Measurements from ENCODE around the gene TMED3.

The TMED3 gene

DNA sequence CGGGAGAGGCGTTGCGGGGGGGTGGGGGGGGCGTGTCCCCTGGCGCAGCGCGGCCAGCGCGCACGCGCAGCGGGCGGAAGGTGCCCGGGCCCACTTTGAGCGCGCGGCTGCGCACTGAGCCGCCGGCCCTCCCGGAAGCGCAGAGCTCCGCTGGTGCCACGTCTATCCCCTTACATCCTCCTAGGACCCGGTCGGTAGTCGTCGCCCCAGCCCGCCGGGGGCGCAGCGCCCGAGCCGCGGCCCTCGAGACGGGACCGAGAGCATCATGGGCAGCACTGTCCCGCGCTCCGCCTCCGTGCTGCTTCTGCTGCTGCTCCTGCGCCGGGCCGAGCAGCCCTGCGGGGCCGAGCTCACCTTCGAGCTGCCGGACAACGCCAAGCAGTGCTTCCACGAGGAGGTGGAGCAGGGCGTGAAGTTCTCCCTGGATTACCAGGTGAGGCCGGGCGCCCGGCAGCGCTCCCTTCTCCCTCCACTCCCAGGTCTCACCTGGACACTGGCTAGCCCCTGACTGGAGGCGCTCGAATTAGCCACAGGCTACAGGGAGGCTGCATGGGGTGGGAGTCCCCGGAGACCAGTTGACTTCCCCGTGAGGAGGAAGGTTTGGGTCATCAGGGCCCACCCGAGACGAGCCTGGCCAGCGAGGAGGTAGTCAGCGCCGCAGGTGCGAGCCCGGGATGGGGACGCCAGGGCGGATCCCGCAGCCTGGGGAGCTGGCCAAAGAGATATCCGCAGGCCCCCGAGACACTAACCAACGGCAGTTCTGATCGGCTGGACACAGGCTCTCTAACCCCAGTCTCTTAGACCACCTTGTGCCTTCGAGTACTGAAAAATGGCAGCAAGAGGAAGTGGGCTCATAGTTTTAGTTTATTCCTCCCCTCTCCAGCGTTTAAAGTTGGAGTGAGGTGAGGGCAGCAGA lies at the start of gene TMED3:
Gene TMED3, plus strand, starts transcription at position 128 of the 916 bp plus-strand sequence. Its CDS starts 138 bp downstream, at position 266.
- peak; percentile 60 to 83 (median 67) for DNase-seq (ENCODE audit: low read depth in 3 of 3)

GRCh38 chr15:79261836-79262235 lies 49.1 kb upstream of the TMED3 start:
- no peak for DNase-seq (ENCODE audit: low read depth in 3 of 3)

- DNase-seq (ENCODE audit: low read depth in 3 of 3): no peak
These were observed 45.7 kb upstream of the TMED3 start for GRCh38 chr15:79265167-79265566.

- DNase-seq (ENCODE audit: low read depth in 3 of 3): no peak
These were observed 44.8 kb upstream of the TMED3 start for GRCh38 chr15:79265987-79266579.

DNA sequence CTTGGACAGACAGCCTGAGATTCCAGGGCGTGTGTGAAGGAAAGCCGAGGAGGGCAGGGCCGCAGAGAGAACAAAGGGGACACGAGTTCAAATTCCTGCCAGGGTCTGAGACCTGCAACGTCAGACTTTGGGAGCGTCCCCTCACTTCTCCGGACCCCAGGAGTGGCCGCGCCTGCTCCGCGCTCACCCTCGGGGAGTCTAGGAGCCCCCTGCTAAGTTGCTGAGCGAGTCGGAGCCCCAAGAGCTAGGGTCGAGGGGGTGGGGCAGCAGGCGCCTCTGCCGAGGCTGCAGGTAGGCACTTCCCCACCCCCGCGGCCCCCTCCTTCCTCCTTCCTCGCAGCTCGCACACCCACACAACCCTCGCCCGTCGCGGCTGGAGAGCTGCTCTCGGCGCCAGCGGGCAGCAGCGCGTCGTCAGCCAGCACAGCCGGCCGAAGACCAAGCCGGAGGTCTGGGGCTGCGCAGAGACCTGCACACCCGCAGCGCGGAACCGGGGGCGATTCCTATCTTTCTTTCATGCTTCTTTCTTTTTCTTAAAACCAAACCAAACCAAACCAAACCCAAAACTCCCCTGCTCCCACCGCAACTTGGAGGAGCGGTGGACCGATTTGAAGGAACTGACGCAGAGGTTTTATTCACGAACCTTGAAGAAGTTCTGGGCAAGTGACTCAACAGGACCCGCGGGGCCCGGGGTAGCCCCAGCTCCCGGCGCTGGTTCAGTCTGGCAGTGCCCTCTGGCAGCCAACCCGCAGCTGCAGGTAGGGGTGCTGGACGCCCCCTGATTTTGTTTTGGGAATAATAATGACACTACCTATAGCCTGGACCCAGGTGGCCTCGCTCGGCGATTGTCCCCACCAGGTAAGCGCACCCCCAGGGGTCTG lies 28.3 kb upstream of the TMED3 start, which contains the start of gene ANKRD34C:
Gene ANKRD34C, plus strand, starts transcription at position 352 of the 881 bp plus-strand sequence. CDS start 10,563 bp downstream, outside the sequence.
- DNase-seq (ENCODE audit: low read depth in 3 of 3): no peak

- peak in 1 of 3 experiments; percentile 31 for DNase-seq (ENCODE audit: low read depth in 3 of 3)
These were observed 27.5 kb upstream of the TMED3 start for GRCh38 chr15:79283252-79284048.

GRCh38 chr15:79290642-79291275 lies 20.2 kb upstream of the TMED3 start:
- DNase-seq (ENCODE audit: low read depth in 3 of 3): no peak

DNA sequence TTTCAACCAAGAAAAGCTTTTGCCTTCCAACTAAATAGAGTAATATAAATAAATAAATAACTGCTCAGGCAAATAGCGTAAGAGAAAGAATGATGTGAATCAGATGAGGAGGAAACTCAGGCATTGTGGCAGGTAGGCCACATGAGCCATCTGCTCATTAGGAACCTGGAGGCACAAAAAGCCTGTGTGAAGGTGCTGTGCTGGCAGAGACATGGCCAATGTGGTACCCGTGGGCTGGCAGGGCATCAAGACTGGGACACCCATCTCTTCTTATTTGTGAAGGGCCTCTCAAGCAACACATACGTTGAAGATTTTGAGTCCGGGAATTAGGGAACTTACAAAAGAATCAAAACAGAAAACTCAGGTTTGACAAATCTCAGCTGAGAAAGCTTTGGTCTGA lies 18.9 kb upstream of the TMED3 start:
- DNase-seq (ENCODE audit: low read depth in 3 of 3): no peak

GRCh38 chr15:79294075-79294474 lies 16.8 kb upstream of the TMED3 start:
- DNase-seq (ENCODE audit: low read depth in 3 of 3): no peak

GRCh38 chr15:79296583-79296982 lies 14.3 kb upstream of the TMED3 start:
- DNase-seq (ENCODE audit: low read depth in 3 of 3): no peak

GRCh38 chr15:79299126-79299840 lies 11.6 kb upstream of the TMED3 start:
- no peak for DNase-seq (ENCODE audit: low read depth in 3 of 3)

GRCh38 chr15:79299841-79300235 lies 11.1 kb upstream of the TMED3 start:
- DNase-seq (ENCODE audit: low read depth in 3 of 3): no peak

- no peak for DNase-seq (ENCODE audit: low read depth in 3 of 3)
These were observed 3.7 kb upstream of the TMED3 start for GRCh38 chr15:79307251-79307650.

DNA sequence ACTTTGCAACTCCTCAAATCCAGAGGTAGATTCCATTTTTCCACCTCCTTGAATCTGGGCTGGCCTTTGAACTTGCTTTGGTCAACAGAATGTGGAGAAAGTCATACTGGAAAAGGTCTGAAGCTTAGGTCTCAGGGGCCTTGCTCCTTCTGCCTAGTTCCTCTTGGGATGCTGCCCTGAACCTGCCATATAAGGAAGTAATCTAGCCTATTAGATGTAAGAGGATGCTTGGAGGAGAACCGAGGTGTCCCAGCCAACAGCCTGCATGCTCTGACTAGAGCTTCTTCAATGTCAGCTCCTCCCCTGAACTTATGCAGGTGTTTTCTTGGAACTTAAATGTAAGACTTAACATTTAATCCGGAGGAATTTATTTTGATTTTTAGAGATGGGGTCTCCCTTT lies 2.0 kb upstream of the TMED3 start:
- DNase-seq (ENCODE audit: low read depth in 3 of 3): no peak

DNA sequence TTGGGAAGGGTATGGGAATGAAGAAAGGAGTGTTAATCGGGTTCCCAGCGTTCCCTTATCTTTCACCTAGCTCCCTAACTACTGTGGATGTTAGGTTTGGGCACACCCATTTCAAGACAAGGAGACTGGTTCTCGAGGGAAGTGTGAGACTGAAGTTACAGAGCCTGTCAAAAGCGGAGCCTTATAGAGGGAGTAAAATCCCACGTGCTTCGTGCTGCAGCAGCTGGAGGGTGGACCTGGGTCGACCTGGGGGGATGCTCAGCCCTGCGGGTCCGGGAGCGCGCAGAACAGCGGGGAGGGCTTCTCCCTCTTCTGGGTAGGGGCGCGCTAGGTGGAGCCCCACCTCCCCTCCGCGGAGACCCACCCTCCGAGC lies 314 bp upstream of the TMED3 start:
- no peak for DNase-seq (ENCODE audit: low read depth in 3 of 3)

GRCh38 chr15:79311901-79312553 lies 1.1 kb downstream of the TMED3 start:
- no peak for DNase-seq (ENCODE audit: low read depth in 3 of 3)

- DNase-seq (ENCODE audit: low read depth in 3 of 3): no peak
These were observed 3.3 kb downstream of the TMED3 start for GRCh38 chr15:79314186-79314585.

DNA sequence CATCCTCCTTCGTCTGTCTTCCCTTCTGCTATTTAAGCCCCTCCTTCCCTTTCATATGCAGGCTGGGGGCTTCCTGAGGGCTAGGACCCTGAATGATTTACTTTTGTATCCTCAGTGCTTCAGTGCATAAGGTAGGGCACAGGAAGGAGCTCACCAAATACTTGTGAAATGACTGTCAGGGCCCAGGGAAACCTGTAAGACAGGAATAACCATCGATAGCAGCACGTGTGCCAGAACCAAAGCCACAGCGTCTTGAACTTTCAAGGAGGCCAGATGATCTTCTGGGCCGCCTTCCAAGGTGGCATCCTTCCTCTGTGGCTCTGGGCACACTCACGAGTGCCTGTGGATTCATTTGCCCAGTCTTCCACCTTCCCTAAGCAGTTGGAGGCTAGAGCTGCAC lies 3.9 kb downstream of the TMED3 start:
- DNase-seq (ENCODE audit: low read depth in 3 of 3): no peak

DNA sequence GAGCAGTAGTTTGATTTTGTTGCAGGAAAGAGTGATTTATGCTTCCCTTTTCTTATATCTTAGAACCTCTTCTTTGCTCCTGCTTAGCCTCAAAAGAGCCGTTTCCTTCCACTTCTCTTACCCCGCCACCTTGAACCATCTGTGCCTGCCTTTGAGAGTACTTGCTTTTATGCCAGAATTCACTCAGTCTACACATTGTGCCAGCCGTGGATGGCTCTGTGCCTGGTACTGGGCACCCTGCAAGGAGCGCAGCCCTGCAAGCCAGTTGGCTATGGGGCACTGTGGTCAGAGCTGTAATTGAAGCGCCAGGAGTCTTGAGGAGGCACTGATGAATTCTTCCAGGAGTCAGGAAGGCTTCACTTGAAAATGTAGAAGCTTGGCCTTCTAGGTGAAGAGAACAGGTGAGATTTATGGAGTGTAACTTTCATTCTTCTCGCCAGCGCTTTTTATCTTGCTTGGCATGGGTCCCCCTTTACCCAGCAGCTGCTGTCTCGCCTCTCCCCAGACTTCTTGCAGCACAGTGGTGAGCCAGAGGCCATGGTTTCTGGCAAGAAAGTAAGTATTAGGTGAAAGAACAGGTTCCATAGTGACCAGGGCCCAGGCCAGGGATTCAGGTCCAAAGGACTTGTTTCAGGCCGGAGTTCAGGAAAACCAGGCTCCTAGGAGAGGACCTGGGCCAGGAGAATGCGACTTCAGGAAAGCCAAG lies 4.9 kb downstream of the TMED3 start:
- DNase-seq (ENCODE audit: low read depth in 3 of 3): no peak

Measured in stimulated activated CD4-positive, alpha-beta T cell treated with anti-CD3 and anti-CD28 coated beads, TNF-alpha, amount 100 ng/mL, for 24 hours (primary cell).